ENCODE data around the gene RUVBL2.

GRCh38 chr19:49022116-49022515 lies 28.4 kb downstream of the RUVBL2 start:
- TF ChIP-seq POLR2AphosphoS5 (IDR thresholded peaks at IDR 0.05) (no peak), CTCF (IDR thresholded peaks at IDR 0.05) (no peak), POLR2A (IDR thresholded peaks at IDR 0.05) (no peak)

Data from prostate gland (tissue), 2 donors.